ENCODE measurements around the gene RGL4.
"Not testable (repeated sequence)": the region's sequence is repeated elsewhere in the genome, so short reads cannot be mapped to it uniquely, and the experiment has no call there.

Gene RGL4

DNA sequence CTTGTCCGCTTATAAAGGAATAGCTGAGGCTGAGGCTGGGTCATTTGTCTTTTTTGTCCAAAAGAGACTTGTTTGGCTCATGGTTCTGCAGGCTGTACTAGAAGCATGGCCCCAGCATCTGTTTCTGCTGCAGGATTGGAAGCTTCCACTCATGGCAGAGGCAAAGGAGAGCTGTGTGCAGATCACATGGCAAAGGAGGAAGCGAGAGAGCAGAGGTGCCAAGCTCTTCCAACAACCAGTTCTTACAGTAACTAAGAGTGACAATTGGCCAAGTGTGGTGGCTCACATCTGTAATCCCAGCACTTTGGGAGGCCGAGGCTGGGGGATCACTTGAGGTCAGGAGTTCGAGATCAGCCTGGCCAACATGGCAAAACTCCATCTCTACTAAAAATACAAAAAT, 37.3 kb downstream of the RGL4 start:
- not testable (repeated sequence) for H3K27ac ChIP-seq; DNase-seq (ENCODE audit: low read depth, low spot score)

DNA sequence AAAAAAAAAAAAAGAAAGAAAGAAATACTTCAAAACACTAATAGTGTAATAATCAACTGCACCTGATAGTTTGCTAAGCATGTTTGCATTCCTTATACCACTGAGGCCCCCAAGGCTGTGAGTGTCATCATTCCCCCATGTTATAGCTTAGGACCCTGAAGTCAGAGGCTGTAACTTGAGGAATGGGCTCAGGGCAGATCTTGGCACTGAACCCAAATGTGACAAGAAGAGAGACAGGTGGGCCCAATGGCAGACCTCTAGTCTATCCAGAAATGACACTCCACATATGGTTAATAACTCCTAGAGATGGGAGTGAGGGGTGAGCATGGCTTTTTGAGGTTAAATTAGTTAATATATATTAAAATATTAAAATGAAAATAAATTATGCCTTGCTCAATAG, 46.9 kb downstream of the RGL4 start:
- no peak overlapping the region for H3K27ac ChIP-seq
- no peak for DNase-seq (ENCODE audit: low read depth, low spot score)

DNA sequence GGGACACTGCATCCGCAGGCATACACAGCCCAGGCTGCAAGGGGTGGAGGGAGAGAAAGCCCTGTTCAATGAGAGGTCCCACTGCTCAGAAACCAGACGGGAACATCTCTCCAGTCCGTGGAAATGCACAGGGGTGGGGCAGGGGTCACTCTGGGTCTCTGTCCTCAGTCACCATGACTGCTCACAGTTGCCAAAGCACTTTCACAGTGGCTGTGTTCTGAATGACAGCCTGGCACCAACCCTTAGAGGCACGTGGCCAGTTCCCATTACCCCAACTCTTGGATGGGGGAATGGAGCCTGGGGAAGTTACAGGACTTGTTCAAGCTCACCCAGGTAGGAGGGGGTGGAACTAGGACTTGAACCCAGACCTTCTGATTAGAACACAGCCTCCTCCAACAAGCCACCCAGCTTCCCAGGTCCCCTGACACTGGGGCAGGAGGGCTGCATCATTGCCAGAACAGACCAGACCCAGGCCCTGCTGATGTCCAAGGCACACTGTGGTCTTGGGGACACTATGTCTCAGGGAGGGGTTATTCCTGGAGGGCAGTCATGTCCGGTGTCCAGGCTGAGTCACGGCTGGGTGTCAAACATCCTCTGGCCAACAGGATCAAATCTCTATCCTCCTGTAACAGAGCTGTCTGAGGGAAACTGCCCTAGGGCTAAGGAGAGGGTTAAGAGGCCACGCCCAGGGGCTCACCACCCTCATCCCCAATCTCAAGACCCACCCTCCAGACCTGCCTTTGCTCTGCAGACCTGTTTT, 51.9 kb downstream of the RGL4 start:
- no peak overlapping the region for H3K27ac ChIP-seq
- no peak for DNase-seq (ENCODE audit: low read depth, low spot score)

DNA sequence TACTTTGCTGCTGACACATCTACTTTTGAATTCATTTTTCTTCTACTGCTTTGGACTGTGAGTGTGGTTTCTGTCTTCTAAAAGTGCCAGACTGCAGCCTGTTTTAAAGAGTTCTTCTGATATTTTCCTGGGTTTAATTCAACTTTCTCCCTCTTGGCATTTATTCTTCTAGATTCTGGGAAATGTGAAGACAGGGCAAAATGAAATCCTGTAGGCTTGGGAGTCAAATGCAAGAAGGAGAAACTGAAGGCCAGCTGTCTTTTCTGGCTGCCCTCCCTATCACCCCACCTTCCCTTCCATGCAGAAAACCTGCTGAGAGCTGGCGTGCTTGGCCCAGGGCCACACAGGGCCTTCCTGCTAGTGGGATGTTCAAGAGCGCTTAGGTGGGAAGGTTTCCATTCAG, 52.5 kb downstream of the RGL4 start:
- no peak overlapping the region for H3K27ac ChIP-seq
- no peak for DNase-seq (ENCODE audit: low read depth, low spot score)

DNA sequence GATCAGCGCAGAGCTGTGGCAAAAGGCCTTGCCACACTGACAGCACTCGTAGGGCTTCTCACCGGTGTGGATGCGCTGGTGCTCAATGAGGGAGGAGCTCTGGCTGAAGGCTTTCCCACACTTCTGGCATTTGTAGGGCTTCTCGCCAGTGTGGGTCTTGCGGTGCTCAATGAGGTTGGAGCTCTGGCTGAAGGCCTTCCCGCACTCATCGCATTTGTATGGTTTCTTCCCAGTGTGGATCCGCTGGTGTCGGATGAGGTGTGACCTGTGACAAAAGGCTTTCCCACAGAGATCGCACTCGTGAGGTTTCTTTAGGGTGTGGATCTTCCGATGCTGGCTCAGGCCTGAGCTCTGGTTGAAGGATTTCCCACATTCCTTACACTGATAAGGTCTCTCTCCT, 53.2 kb downstream of the RGL4 start:
- H3K27ac ChIP-seq: no peak overlapping the region
- DNase-seq (ENCODE audit: low read depth, low spot score): no peak

DNA sequence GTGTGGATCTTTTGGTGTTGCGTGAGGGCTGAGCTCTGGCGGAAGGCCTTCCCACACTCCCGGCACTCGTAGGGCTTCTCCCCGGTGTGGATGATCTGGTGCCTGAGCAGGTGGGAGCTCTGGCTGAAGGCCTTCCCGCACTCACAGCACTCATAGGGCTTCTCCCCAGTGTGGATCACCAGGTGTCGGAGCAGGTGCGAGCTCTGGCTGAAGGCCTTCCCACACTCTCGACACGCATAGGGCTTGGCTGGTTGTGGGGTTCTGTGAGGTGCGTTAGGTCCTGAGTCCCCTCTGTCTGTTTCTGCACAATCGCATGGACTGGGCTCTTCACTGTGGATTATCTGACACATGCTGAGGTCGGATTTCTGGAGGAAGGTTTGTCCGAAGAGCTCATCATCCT, 53.7 kb downstream of the RGL4 start:
- no peak for DNase-seq (ENCODE audit: low read depth, low spot score)
- H3K27ac ChIP-seq: no peak overlapping the region

DNA sequence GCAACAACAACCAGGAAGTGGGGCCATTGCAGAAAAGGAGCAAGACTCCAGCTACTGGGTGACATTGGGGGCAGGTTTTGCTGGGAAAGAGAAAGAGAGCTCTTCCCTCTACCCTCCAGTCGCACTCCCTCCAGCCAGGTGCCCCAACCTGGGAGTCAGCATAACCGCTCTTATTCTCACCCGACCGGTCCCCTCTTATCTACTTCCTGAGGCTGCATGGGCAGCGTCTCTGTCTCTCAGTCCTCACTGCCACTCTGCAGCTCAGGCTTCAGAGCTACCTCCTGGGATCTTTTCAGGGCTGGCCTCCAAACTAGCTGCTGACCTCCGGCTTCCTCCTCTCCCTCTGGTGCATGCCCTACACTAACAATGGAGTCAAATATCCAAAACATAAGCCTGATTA, 55.0 kb downstream of the RGL4 start:
- no peak for DNase-seq (ENCODE audit: low read depth, low spot score)
- no peak overlapping the region for H3K27ac ChIP-seq
